Peyer's patch (tissue), 4 donors: ENCODE results near the gene PRR23E. TPM values are rescaled to one million over a fixed set of nuclear protein-coding genes. Genes with fewer than 3 reads are reported as not detected.

ENCODE experiments used
- DNase-seq, 3 donors: peaks; one replicate each; pipeline ENCODE4 v3.0.0-alpha.2; 2017 to 2019
- H3K27ac ChIP-seq, 4 donors: fragments of 200-600 bp; sonication (generic); one replicate each; pipeline ENCODE4 v1.5.1; 2016 to 2019
- H3K27me3 ChIP-seq, 2 donors: fragments of 200-600 bp; sonication (generic); one replicate each; pipeline ENCODE4 v1.5.1; 2019
- H3K36me3 ChIP-seq, 3 donors: fragments of 200-600 bp; sonication (generic); one replicate each; pipeline ENCODE4 v1.5.1; 2016 to 2019
- H3K4me1 ChIP-seq, 4 donors: fragments of 200-600 bp; sonication (generic); one replicate each; pipeline ENCODE4 v1.5.1; 2016 to 2019
- H3K4me3 ChIP-seq, 4 donors: fragments of 200-600 bp; sonication (generic); 1 replicate in 3 of 4; 2 replicates in 1 of 4; pipeline ENCODE4 v1.5.1; 2016 to 2019; ENCODE audit warnings: mild to moderate bottlenecking in 1 of 4
- H3K9me3 ChIP-seq, 4 donors: fragments of 200-600 bp; sonication (generic); one replicate each; pipeline ENCODE4 v1.5.1; 2016 to 2019; ENCODE audit warnings: mild to moderate bottlenecking in 1 of 4
- POLR2A ChIP-seq, 2 donors: fragments of 450-650 bp; IDR thresholded peaks; one replicate each; pipeline ENCODE4 v1.5.1; 2017; ENCODE audit warnings: antibody characterized with exemption in 2 of 2, mild to moderate bottlenecking in 2 of 2, moderate library complexity in 2 of 2
- total RNA-seq, 4 donors: library from RNA; depleted of rRNA; stranded (reverse); fragments of >200 nt; gene quantifications; one replicate each; pipeline ENCODE4 v1.1.0, GENCODE V29; 2016
- TF ChIP-seq, protein P1 (sequence below), 6 experiments: fragments of 450-650 bp in 4 of 6; fragments of 200-600 bp in 2 of 6; sonication (generic) in 1 of 6; IDR thresholded peaks; one replicate each; pipeline ENCODE4 v1.5.1; 2017 to 2019; ENCODE audit warnings: antibody characterized with exemption in 6 of 6, mild to moderate bottlenecking in 3 of 6, moderate library complexity in 1 of 6

PRR23E gene
- total RNA-seq, 4 donors from 2014 or later, result not detected

- no peak overlapping the region for H3K4me3 ChIP-seq
- peaks cover 0 to 2% (median 0%) of the 10 kb centered on the region in 4 donors for H3K9me3 ChIP-seq
- DNase-seq, result no peak
- no peaks in the 10 kb centered on the region for H3K36me3 ChIP-seq
- H3K27ac ChIP-seq, result no peak overlapping the region
- no peaks in the 10 kb centered on the region for H3K4me1 ChIP-seq
- H3K27me3 ChIP-seq, result no peaks in the 10 kb centered on the region
- TF ChIP-seq POLR2A (IDR thresholded peaks at IDR 0.05), result no peak
- TF ChIP-seq, protein P1, sequence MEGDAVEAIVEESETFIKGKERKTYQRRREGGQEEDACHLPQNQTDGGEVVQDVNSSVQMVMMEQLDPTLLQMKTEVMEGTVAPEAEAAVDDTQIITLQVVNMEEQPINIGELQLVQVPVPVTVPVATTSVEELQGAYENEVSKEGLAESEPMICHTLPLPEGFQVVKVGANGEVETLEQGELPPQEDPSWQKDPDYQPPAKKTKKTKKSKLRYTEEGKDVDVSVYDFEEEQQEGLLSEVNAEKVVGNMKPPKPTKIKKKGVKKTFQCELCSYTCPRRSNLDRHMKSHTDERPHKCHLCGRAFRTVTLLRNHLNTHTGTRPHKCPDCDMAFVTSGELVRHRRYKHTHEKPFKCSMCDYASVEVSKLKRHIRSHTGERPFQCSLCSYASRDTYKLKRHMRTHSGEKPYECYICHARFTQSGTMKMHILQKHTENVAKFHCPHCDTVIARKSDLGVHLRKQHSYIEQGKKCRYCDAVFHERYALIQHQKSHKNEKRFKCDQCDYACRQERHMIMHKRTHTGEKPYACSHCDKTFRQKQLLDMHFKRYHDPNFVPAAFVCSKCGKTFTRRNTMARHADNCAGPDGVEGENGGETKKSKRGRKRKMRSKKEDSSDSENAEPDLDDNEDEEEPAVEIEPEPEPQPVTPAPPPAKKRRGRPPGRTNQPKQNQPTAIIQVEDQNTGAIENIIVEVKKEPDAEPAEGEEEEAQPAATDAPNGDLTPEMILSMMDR (IDR thresholded peaks at IDR 0.05), result no peak
Observed at GRCh38 chr3:127187316-127187715, 5.6 kb upstream of the PRR23E start.

DNA sequence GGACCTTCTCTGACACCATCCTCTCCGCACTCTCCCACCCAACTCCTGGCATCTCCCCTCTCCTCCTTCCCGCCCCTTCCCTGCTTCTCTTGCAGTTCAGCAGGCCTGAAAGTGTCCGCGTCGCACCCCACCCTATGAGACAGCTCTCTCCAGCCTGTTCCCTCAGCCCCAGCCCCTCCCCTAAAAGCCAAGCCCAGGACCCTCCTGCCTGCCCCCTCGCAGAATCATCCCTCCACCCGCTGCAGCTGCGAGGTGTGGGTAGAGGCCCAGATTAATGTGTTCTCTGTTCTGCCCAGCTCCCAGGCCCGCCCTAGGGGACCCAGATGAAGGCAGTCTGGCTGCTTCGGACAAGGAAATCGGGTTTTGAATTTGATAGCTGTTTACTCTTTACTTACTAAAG is 410 bp downstream of the PRR23E start:
- peaks cover 0 to 2% (median 0%) of the 10 kb centered on the region in 4 donors for H3K9me3 ChIP-seq
- no peaks in the 10 kb centered on the region for H3K27me3 ChIP-seq
- H3K4me3 ChIP-seq, result no peak overlapping the region
- H3K4me1 ChIP-seq, result no peaks in the 10 kb centered on the region
- peak in 2 of 3 donors; percentile 27 to 35 for DNase-seq
- no peak overlapping the region for H3K27ac ChIP-seq
- TF ChIP-seq, protein P1 (IDR thresholded peaks at IDR 0.05), result no peak
- TF ChIP-seq POLR2A (IDR thresholded peaks at IDR 0.05), result no peak
- no peaks in the 10 kb centered on the region for H3K36me3 ChIP-seq

DNA sequence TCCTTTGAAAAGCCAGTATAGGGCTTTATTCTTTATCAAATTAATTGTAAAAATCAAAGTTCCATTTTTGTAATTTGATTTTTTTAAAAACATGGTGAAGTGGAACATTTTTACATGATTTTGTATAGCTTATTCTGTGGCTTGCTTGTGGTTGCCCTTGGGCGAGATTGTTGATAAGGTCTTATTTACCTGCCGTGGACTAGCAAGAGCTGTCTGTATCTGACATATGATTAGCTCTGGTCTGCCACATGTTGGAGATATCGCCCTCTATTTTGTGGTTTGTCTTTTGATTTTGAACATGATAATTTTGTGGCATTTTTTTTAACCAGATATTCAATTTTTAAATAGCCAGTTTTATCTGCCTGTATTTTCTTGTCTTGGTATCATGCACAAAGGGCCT is 844 bp downstream of the PRR23E start:
- Histone ChIP-seq H3K36me3 (no peaks in the 10 kb centered on the region), H3K27ac (no peak overlapping the region), H3K4me1 (no peaks in the 10 kb centered on the region), H3K27me3 (no peaks in the 10 kb centered on the region), H3K9me3 (peaks cover 0 to 2% (median 0%) of the 10 kb centered on the region in 4 donors), H3K4me3 (no peak overlapping the region)
- no peak for DNase-seq
- TF ChIP-seq POLR2A (IDR thresholded peaks at IDR 0.05), result no peak
- TF ChIP-seq, protein P1 (IDR thresholded peaks at IDR 0.05), result no peak

GRCh38 chr3:127194601-127195187 is 1.8 kb downstream of the PRR23E start:
- peak in 1 of 3 donors; percentile 20 for DNase-seq
- Histone ChIP-seq H3K27me3 (no peaks in the 10 kb centered on the region), H3K36me3 (no peaks in the 10 kb centered on the region), H3K4me3 (no peak overlapping the region), H3K4me1 (no peaks in the 10 kb centered on the region), H3K9me3 (peaks cover 0 to 2% (median 0%) of the 10 kb centered on the region in 4 donors), H3K27ac (no peak overlapping the region)
- TF ChIP-seq, protein P1 (IDR thresholded peaks at IDR 0.05), result no peak
- no peak for TF ChIP-seq POLR2A (IDR thresholded peaks at IDR 0.05)

DNA sequence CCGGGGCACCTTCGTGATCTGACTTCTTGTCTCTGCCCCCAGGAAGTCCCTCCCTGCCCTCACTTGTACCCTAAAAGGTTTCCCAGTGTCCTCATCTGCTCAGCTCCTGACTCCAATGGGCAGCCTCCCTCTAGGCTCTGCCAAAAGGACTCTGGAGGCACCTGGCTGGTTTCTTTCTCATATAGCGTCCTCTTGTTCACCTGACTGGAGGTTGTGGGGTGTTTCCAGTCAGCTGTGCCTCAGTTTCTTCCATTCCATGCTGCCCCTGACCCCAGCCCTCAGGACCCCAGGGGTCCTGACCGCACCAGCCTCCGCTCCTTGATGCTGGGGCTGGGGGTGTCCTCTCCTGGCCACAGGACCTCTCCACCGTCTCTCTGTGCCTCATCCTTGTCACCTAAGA is 2.5 kb downstream of the PRR23E start:
- TF ChIP-seq, protein P1 (IDR thresholded peaks at IDR 0.05), result no peak
- no peak for TF ChIP-seq POLR2A (IDR thresholded peaks at IDR 0.05)
- peaks cover 0 to 2% (median 0%) of the 10 kb centered on the region in 4 donors for H3K9me3 ChIP-seq
- H3K27me3 ChIP-seq, result no peaks in the 10 kb centered on the region
- H3K27ac ChIP-seq, result no peak overlapping the region
- peak in 1 of 3 donors; percentile 26 for DNase-seq
- no peaks in the 10 kb centered on the region for H3K36me3 ChIP-seq
- no peaks in the 10 kb centered on the region for H3K4me1 ChIP-seq
- no peak overlapping the region for H3K4me3 ChIP-seq
